Measurements from ENCODE around the gene MUSTN1.

DNA sequence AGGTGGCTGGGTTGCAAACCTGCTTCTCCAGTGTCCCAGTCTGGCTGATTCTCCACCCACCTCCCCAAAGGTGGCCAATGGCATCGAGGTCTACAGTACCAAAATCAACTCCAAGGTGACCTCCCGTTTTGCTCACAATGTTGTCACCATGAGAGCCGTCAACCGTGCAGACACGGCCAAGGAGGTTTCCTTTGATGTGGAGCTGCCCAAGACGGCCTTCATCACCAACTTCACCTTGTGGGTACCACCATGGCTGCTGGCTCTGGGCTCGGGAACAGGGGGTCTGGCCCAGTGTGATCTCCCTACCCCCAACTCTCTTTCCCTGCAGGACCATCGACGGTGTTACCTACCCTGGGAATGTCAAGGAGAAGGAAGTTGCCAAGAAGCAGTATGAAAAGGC lies 38.4 kb downstream of the MUSTN1 start:
- TF ChIP-seq CTCF (conservative IDR thresholded peaks at IDR 0.05 in 1 of 2, IDR thresholded peaks at IDR 0.05 in 1 of 2; ENCODE audit: extremely low read depth in 1 of 2, insufficient read depth in 1 of 2, low read depth in 1 of 2, low read length in 2 of 2) (no peak), EZH2 (IDR thresholded peaks at IDR 0.05; ENCODE audit: borderline replicate concordance, low read length) (no peak)

Measured in mammary epithelial cell (primary cell).